GM23248 (cell line): Measurements from ENCODE around the gene E2F3. TPM values are rescaled to one million over a fixed set of nuclear protein-coding genes. Genes with fewer than 3 reads are reported as not detected.
A peak's percentile ranks its signal among the peaks of the same experiment; 100 is the strongest.

ENCODE experiments used
- DNase-seq: peaks from one replicate; pipeline ENCODE4 v3.0.0-alpha.2; 2015
- H2AFZ ChIP-seq: fragments of 200-600 bp; sonication (generic); 2 replicates; pipeline ENCODE4 v1.6.1; 2016; ENCODE audit warnings: antibody characterized with exemption
- H3F3A ChIP-seq: fragments of 200-600 bp; sonication (generic); 2 replicates; pipeline ENCODE4 v1.6.1; 2016; ENCODE audit warnings: mild to moderate bottlenecking, antibody characterized with exemption, mixed run types; ENCODE audit not compliant: insufficient read depth
- H3K27ac ChIP-seq: fragments of 200-600 bp; sonication (generic); 2 replicates; pipeline ENCODE4 v1.5.1; 2016; ENCODE audit warnings: mild to moderate bottlenecking
- H3K27me3 ChIP-seq: fragments of 200-600 bp; sonication (generic); replicated peaks from 2 replicates; pipeline ENCODE4 v1.6.1; 2016; ENCODE audit warnings: mild to moderate bottlenecking; ENCODE audit not compliant: insufficient read depth
- H3K36me3 ChIP-seq: fragments of 200-600 bp; sonication (generic); 2 replicates; pipeline ENCODE4 v1.6.1; 2016; ENCODE audit warnings: low read depth, mild to moderate bottlenecking
- H3K4me1 ChIP-seq: fragments of 200-600 bp; sonication (generic); 2 replicates; pipeline ENCODE4 v1.6.1; 2016; ENCODE audit warnings: mild to moderate bottlenecking; ENCODE audit not compliant: insufficient read depth
- H3K4me2 ChIP-seq: fragments of 200-600 bp; sonication (generic); one replicate; pipeline ENCODE4 v1.6.1; 2016; ENCODE audit warnings: mild to moderate bottlenecking; ENCODE audit not compliant: unreplicated experiment
- H3K4me3 ChIP-seq: fragments of 200-600 bp; sonication (generic); 2 replicates; pipeline ENCODE4 v1.5.1; 2016; ENCODE audit warnings: mild to moderate bottlenecking
- H3K79me2 ChIP-seq: fragments of 200-600 bp; sonication (generic); 2 replicates; pipeline ENCODE4 v1.6.1; 2016; ENCODE audit warnings: mild to moderate bottlenecking; ENCODE audit not compliant: insufficient read depth
- H3K9ac ChIP-seq: fragments of 200-600 bp; sonication (generic); 2 replicates; pipeline ENCODE4 v1.6.1; 2016; ENCODE audit warnings: mild to moderate bottlenecking
- H3K9me2 ChIP-seq: fragments of 200-600 bp; sonication (generic); 2 replicates; pipeline ENCODE4 v1.6.1; 2016; ENCODE audit warnings: mixed run types, mild to moderate bottlenecking, moderate library complexity; ENCODE audit not compliant: insufficient read depth
- H3K9me3 ChIP-seq: fragments of 200-600 bp; sonication (generic); one replicate; pipeline ENCODE4 v1.6.1; 2017; ENCODE audit warnings: low read depth
- H4K20me1 ChIP-seq: fragments of 200-600 bp; sonication (generic); 2 replicates; pipeline ENCODE4 v1.6.0; 2016; ENCODE audit not compliant: insufficient read depth
- EZH2 ChIP-seq: fragments of 200-600 bp; sonication (generic); IDR thresholded peaks from 2 replicates; pipeline ENCODE4 v1.6.1; 2018; ENCODE audit warnings: antibody characterized with exemption, mild to moderate bottlenecking; ENCODE audit not compliant: insufficient read depth, poor library complexity, severe bottlenecking
- EZH2phosphoT487 ChIP-seq: fragments of 200-600 bp; sonication (generic); IDR thresholded peaks from 2 replicates; pipeline ENCODE4 v1.6.1; 2018; ENCODE audit warnings: antibody characterized with exemption, moderate library complexity, mild to moderate bottlenecking, low read depth; ENCODE audit not compliant: insufficient read depth
- WGBS, 2 experiments: methylation state at CpG; one replicate each; pipeline ENCODE4 v1.1.6; 2015 to 2017; ENCODE audit warnings: low lambda C conversion rate in 2 of 2, low coverage in 1 of 2; ENCODE audit errors: missing lambda C conversion rate in 2 of 2; 5-methylcytosine and 5-hydroxymethylcytosine counted together
- in situ Hi-C: fragments of 300-500 bp; cut with MboI; formaldehyde crosslinking; loops from 2 replicates; pipeline ENCODE4 v1.15.0; 2020
- polyA plus RNA-seq: library from polyadenylated mRNA; unstranded; fragments of >200 nt; fragmentation: Nextera tagmentation; extraction: Ambion mirVana; gene quantifications from 2 replicates; pipeline ENCODE4 v1.2.1, GENCODE V29; 2016
- total RNA-seq: library from RNA; depleted of rRNA; stranded (reverse); fragments of >200 nt; shearing (Covaris generic); gene quantifications from 2 replicates; pipeline ENCODE4 v1.2.3, GENCODE V29; 2014

The E2F3 gene
- total and polyA plus RNA-seq, 2 experiments from 2014 or later = 4.1 to 7.0 TPM

DNA sequence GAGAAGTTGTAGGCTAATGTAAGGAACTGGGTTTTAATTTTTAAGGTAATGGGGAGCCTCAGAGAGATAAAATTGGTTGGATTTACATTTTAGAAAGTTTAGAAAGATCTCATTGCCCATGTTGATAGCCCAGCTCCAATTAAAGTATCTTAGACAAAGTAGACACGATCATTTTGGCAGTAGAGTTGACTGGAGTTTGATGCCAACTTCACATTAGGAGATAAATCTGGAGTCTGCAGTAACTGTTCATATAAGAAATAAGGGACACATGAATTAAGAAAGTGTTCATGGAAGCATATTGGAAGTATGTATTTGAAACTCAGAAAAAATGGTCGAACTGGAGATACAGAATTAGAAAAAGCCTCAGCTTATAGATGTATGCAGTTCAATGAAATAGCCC, 12.6 kb upstream of the E2F3 start:
- Histone ChIP-seq H4K20me1 (no peaks in the 10 kb centered on the region), H3K4me3 (no peak overlapping the region), H3K4me2 (no peak overlapping the region), H3K27me3 (peaks cover 3% of the 10 kb centered on the region; the same call in 1 of the 2 replicates), H3K9me3 (no peaks in the 10 kb centered on the region), H3K27ac (no peak overlapping the region), H3K9me2 (no peaks in the 10 kb centered on the region), H3K36me3 (no peaks in the 10 kb centered on the region), H3K79me2 (no peaks in the 10 kb centered on the region), H3K9ac (no peak overlapping the region), H3K4me1 (no peaks in the 10 kb centered on the region), H2AFZ (no peak overlapping the region), H3F3A (no peaks in the 10 kb centered on the region)
- 49 to 62% methylated on average over 2 of the region's 2 CpGs for WGBS, 2 experiments
- in situ Hi-C loops = no loop called here
- TF ChIP-seq EZH2phosphoT487 = no peak
- no peak for TF ChIP-seq EZH2
- no peak for DNase-seq

DNA sequence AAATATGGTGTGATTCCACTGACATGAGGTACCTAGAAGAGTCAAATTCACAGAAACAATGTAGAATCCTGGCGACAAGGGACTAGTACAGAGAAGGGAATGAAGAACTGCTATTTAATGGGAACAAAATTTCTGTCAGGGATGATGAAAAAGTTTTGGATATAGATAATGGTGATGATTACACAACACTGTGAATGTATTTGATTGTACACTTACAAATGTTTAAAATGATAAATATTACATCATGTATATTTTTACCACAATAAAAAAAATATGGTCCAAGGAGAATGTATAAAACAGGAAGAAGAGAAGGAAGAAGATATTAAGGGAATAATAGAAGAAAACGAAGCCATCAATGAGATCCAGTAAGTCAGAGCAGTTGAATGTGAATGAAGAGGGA, 8.4 kb upstream of the E2F3 start:
- no peak for TF ChIP-seq EZH2phosphoT487
- TF ChIP-seq EZH2 = no peak
- H3K36me3 ChIP-seq = no peaks in the 10 kb centered on the region
- no peaks in the 10 kb centered on the region for H3K79me2 ChIP-seq
- no peaks in the 10 kb centered on the region for H4K20me1 ChIP-seq
- in situ Hi-C loops = loop anchor here (10.0 kb wide), 1 partner anchor 132 kb away; no protein-coding TSS in a partner anchor
- H3K4me2 ChIP-seq = no peak overlapping the region
- H3K9me3 ChIP-seq = no peaks in the 10 kb centered on the region
- 45 to 48% methylated on average over 2 of the region's 2 CpGs for WGBS, 2 experiments
- H3K4me1 ChIP-seq = no peaks in the 10 kb centered on the region
- no peaks in the 10 kb centered on the region for H3F3A ChIP-seq
- DNase-seq = no peak
- no peak overlapping the region for H3K27ac ChIP-seq
- no peak overlapping the region for H3K9ac ChIP-seq
- no peaks in the 10 kb centered on the region for H3K9me2 ChIP-seq
- no peak overlapping the region for H3K4me3 ChIP-seq
- 0 out of 2 replicates have a peak, but pooled peaks cover 3% of the 10 kb centered on the region for H3K27me3 ChIP-seq
- no peak overlapping the region for H2AFZ ChIP-seq

DNA sequence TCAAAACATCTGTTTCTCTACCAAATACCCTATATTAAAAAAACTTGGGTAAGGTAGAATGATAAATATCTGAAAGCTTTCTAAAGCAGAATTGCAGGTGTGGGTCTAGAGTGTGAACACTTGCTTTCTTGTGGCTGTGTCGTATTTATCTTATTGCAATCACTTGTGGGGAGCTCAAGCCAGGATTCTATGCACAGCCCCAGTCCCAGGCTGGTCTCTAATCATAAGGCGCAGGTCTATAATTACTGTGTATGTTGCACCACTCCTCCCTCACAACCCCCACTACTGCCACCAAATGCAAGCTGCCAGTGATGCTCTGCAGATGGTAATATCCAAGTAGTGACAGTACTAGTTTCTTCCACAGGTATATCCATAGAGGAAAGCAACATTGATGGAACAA, 2.2 kb upstream of the E2F3 start:
- Histone ChIP-seq H3K4me3 (no peak overlapping the region), H3F3A (peaks cover 5% of the 10 kb centered on the region; the same call in 1 of the 2 replicates), H2AFZ (no peak overlapping the region), H3K36me3 (no peaks in the 10 kb centered on the region), H3K9me3 (no peaks in the 10 kb centered on the region), H3K9me2 (no peaks in the 10 kb centered on the region), H3K4me2 (no peak overlapping the region), H4K20me1 (no peaks in the 10 kb centered on the region), H3K27me3 (no peaks in the 10 kb centered on the region), H3K79me2 (peaks cover 10% of the 10 kb centered on the region), H3K9ac (no peak overlapping the region), H3K4me1 (no peaks in the 10 kb centered on the region; the same call in 1 of the 2 replicates), H3K27ac (no peak overlapping the region)
- TF ChIP-seq EZH2phosphoT487 (no peak), EZH2 (no peak)
- in situ Hi-C loops = loop anchor here (10.0 kb wide), 1 partner anchor 125 kb away; no protein-coding TSS in a partner anchor
- 89 to 92% methylated on average over 2 of the region's 2 CpGs for WGBS, 2 experiments
- DNase-seq = no peak

DNA sequence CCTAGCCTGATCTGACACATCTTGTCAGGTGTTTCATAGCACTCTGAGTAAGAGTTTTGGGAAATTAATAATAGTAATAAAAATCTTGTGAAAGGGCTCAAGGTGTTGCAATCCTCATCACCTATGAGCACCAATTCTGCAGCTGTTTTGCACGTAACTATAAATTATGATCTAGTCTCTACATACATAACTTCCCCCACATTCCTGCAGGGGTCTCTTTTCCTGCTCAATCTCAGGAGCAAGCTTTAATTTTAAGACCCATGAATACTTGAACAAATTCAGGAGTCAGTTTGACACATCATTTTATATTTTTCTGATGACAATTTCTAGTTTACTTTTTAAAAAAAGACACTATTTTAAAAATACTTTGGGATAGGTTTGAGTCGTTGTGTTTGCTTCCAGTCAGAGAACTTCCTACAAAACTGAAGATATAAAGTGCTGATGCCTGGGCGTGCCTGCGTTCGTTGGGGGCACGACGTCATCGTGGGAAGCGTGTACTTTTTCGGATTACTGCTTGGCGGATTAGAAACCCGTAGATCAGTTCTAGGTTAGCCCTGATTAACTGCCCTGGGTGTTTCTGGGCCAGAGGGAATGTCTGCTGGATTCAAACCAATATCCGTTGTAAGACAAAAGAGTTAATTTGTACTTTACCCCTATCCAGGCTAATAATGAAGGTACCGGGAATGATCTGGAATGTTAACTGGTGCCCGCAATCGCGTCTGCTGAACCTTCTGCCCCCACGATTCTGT, 1.0 kb upstream of the E2F3 start:
- H3K79me2 ChIP-seq = peaks cover 21% of the 10 kb centered on the region
- H3K27ac ChIP-seq = peak overlapping the region; percentile 32
- no peaks in the 10 kb centered on the region for H3K27me3 ChIP-seq
- H3K4me3 ChIP-seq = peak overlapping the region; percentile 78
- H3K36me3 ChIP-seq = no peaks in the 10 kb centered on the region
- TF ChIP-seq EZH2 (no peak), EZH2phosphoT487 (no peak)
- DNase-seq = peak; percentile 55
- H3K4me1 ChIP-seq = peaks cover 5% of the 10 kb centered on the region; the same call in 1 of the 2 replicates
- peaks cover 7% of the 10 kb centered on the region; the same call in 1 of the 2 replicates for H3F3A ChIP-seq
- no peaks in the 10 kb centered on the region for H4K20me1 ChIP-seq
- no peaks in the 10 kb centered on the region for H3K9me3 ChIP-seq
- H3K4me2 ChIP-seq = peak overlapping the region; percentile 84
- H3K9me2 ChIP-seq = no peaks in the 10 kb centered on the region
- in situ Hi-C loops = no loop called here
- peak overlapping the region; percentile 89 for H2AFZ ChIP-seq
- WGBS, 2 experiments = 0 to 2% methylated on average over 18 of the region's 18 CpGs
- H3K9ac ChIP-seq = peak overlapping the region; percentile 56
